ENCODE results near the gene GRIP2.

The GRIP2 gene

GRCh38 chr3:14463330-14464140, 76.6 kb downstream of the GRIP2 start:
- no peak for DNase-seq

GRCh38 chr3:14462738-14463137, 77.4 kb downstream of the GRIP2 start:
- no peak for DNase-seq

- DNase-seq: no peak
Measured at GRCh38 chr3:14461748-14462324, 78.3 kb downstream of the GRIP2 start.

- no peak for DNase-seq
Measured at GRCh38 chr3:14461006-14461747, 79.0 kb downstream of the GRIP2 start.

- no peak for DNase-seq
Measured at GRCh38 chr3:14460342-14461005, 79.7 kb downstream of the GRIP2 start.

- DNase-seq: no peak
Measured at GRCh38 chr3:14459787-14460186, 80.4 kb downstream of the GRIP2 start.

GRCh38 chr3:14459384-14459783, 80.8 kb downstream of the GRIP2 start:
- no peak for DNase-seq

- DNase-seq: no peak
Measured at GRCh38 chr3:14458434-14459275, 81.5 kb downstream of the GRIP2 start.

- DNase-seq: no peak
Measured at GRCh38 chr3:14457999-14458398, 82.1 kb downstream of the GRIP2 start.

GRCh38 chr3:14457481-14457880, 82.7 kb downstream of the GRIP2 start:
- no peak for DNase-seq

GRCh38 chr3:14456794-14457193, 83.3 kb downstream of the GRIP2 start:
- DNase-seq: no peak

GRCh38 chr3:14455571-14456317, 84.4 kb downstream of the GRIP2 start:
- no peak for DNase-seq

GRCh38 chr3:14454639-14455310, 85.4 kb downstream of the GRIP2 start:
- DNase-seq: no peak

GRCh38 chr3:14453876-14454638, 86.1 kb downstream of the GRIP2 start:
- no peak for DNase-seq

GRCh38 chr3:14452740-14453710, 87.1 kb downstream of the GRIP2 start:
- DNase-seq: no peak

GRCh38 chr3:14451844-14452739, 88.0 kb downstream of the GRIP2 start:
- no peak for DNase-seq

GRCh38 chr3:14450922-14451606, 89.1 kb downstream of the GRIP2 start:
- no peak for DNase-seq
